ENCODE measurements around the gene GSTM1.

DNA sequence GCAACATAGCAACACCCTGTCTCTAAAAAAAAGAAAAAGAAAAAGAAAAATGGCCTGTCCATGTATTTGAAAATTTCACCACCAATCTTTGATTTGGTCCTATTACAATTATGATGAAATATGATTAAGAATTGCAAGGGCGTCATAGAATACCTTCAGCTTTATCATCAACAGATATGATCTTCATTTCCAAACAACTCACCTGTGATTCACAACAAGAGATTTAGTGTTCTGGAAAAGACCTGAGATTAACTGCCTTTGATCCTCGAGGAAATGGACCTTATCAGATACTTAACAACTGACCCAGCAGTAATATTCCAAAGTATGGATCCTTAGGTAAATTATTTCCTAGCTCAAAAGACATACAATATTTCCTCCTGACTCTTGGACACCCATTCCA lies 35.2 kb upstream of the GSTM1 start:
- TF ChIP-seq, protein P1, sequence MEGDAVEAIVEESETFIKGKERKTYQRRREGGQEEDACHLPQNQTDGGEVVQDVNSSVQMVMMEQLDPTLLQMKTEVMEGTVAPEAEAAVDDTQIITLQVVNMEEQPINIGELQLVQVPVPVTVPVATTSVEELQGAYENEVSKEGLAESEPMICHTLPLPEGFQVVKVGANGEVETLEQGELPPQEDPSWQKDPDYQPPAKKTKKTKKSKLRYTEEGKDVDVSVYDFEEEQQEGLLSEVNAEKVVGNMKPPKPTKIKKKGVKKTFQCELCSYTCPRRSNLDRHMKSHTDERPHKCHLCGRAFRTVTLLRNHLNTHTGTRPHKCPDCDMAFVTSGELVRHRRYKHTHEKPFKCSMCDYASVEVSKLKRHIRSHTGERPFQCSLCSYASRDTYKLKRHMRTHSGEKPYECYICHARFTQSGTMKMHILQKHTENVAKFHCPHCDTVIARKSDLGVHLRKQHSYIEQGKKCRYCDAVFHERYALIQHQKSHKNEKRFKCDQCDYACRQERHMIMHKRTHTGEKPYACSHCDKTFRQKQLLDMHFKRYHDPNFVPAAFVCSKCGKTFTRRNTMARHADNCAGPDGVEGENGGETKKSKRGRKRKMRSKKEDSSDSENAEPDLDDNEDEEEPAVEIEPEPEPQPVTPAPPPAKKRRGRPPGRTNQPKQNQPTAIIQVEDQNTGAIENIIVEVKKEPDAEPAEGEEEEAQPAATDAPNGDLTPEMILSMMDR (conservative IDR thresholded peaks at IDR 0.05; ENCODE audit: low read length), result no peak
- no peak for TF ChIP-seq EZH2phosphoT487 (IDR thresholded peaks at IDR 0.05; ENCODE audit: borderline replicate concordance)
